ENCODE measurements around the gene METTL3.

- TF ChIP-seq POLR2AphosphoS5 (IDR thresholded peaks at IDR 0.05; ENCODE audit: low read depth, low read length) = peak; percentile 90
- TF ChIP-seq TAF1 (IDR thresholded peaks at IDR 0.05; ENCODE audit: low read depth, low read length) = peak; percentile 78
- TF ChIP-seq POLR2A (IDR thresholded peaks at IDR 0.05; ENCODE audit: low read depth, low read length) = peak; percentile 80
These were observed 55.0 kb downstream of the METTL3 start, which contains the start of gene CHD8 for GRCh38 chr14:21455912-21456667.
